Panc1 (cell line): ENCODE measurements around the gene LONRF2. TPM values are rescaled to one million over a fixed set of nuclear protein-coding genes. Genes with fewer than 3 reads are reported as not detected.

Experiments
- ATAC-seq: fragments of 200-7000 bp; cut with Tn5 transposase; 2 replicates; pipeline ENCODE4 v1.9.1; 2020; ENCODE audit warnings: mild to moderate bottlenecking, moderate library complexity
- BruUV-seq: library from RNA; stranded (reverse); fragments of 400-500 nt; replicated peaks from 2 replicates; lab custom pipeline; 2021; lab: Mats Ljungman, UMichigan
- CTCF ChIA-PET: fragments of 300-600 bp; sonication (Branson Sonifier 250); formaldehyde crosslinking; loops from one replicate; lab custom pipeline; 2022; ENCODE audit warnings: antibody characterized with exemption; lab: Charles Lee
- POLR2A ChIA-PET: fragments of 300-600 bp; sonication (Branson Sonifier 250); formaldehyde crosslinking; loops from one replicate; lab custom pipeline; 2022; ENCODE audit warnings: antibody characterized with exemption; lab: Charles Lee
- DNase-seq: peaks from one replicate; pipeline ENCODE4 v3.0.0-alpha.2; 2010; ENCODE audit warnings: low read depth, low spot score
- H3K27ac ChIP-seq: 2 replicates; pipeline ENCODE4 v1.5.1; 2011; ENCODE audit warnings: mild to moderate bottlenecking, low read length, inconsistent platforms
- H3K27me3 ChIP-seq: fragments of 200-500 bp; sonication (Bioruptor generic); 2 replicates; pipeline ENCODE4 v1.6.0; 2014; ENCODE audit warnings: low read length, inconsistent platforms; ENCODE audit not compliant: control insufficient read depth, insufficient read depth
- H3K36me3 ChIP-seq: fragments of 200-500 bp; sonication (Bioruptor generic); 2 replicates; pipeline ENCODE4 v1.5.1; 2014; ENCODE audit warnings: inconsistent platforms, mild to moderate bottlenecking, low read length, moderate library complexity; ENCODE audit not compliant: control insufficient read depth, insufficient read depth
- H3K4me1 ChIP-seq: 2 replicates; pipeline ENCODE4 v1.5.1; 2011; ENCODE audit warnings: inconsistent platforms, mild to moderate bottlenecking, low read length, moderate library complexity; ENCODE audit not compliant: control insufficient read depth, insufficient read depth
- H3K4me3 ChIP-seq, 2 experiments: 2 replicates each; pipeline ENCODE4 v1.5.1; 2011 to 2012; ENCODE audit warnings: low read depth in 2 of 2, low read length in 2 of 2, mild to moderate bottlenecking in 2 of 2, inconsistent platforms in 1 of 2, moderate library complexity in 1 of 2
- H3K9me3 ChIP-seq: fragments of 200-500 bp; sonication (Bioruptor generic); 2 replicates; pipeline ENCODE4 v1.5.1; 2014; ENCODE audit warnings: low read depth, mild to moderate bottlenecking, inconsistent platforms, low read length, moderate library complexity; ENCODE audit not compliant: control insufficient read depth, insufficient read depth
- CTCF ChIP-seq: fragments of 450-650 bp; IDR thresholded peaks from 2 replicates; pipeline ENCODE4 v1.5.1; 2017; ENCODE audit warnings: mild to moderate bottlenecking
- POLR2AphosphoS5 ChIP-seq: IDR thresholded peaks from 2 replicates; pipeline ENCODE4 v1.6.1; 2012; ENCODE audit warnings: mild to moderate bottlenecking, low read depth, low read length, moderate library complexity
- SIN3A ChIP-seq: IDR thresholded peaks from 2 replicates; pipeline ENCODE4 v1.6.1; 2012; ENCODE audit warnings: low read depth, mild to moderate bottlenecking, low read length, moderate library complexity, borderline replicate concordance; ENCODE audit not compliant: insufficient read depth
- TCF7L2 ChIP-seq: IDR thresholded peaks from 2 replicates; pipeline ENCODE4 v1.6.1; 2011; ENCODE audit warnings: mild to moderate bottlenecking, low read depth, low read length, inconsistent platforms
- in situ Hi-C: cut with HindIII; loops from 2 replicates; pipeline ENCODE4 v1.10.0; 2016; ENCODE audit warnings: low sequenced_read_pairs, low pct_unique_long_range_greater_than_20kb
- intact Hi-C: fragments of 100-400 bp; cut with micrococcal nuclease; formaldehyde crosslinking; loops from one replicate; pipeline ENCODE4 v1.10.0; 2022; ENCODE audit not compliant: unreplicated experiment
- total RNA-seq: library from RNA; stranded (reverse); gene quantifications from one replicate; pipeline ENCODE4 v1.2.1, GENCODE V29; 2021; ENCODE audit not compliant: unreplicated experiment
- TF ChIP-seq, protein P1 (sequence below), 2 experiments: IDR thresholded peaks; 2 replicates each; pipeline ENCODE4 v1.6.1; 2011 to 2012; ENCODE audit warnings: low read depth in 2 of 2, control low read depth in 1 of 2, low read length in 1 of 2, mild to moderate bottlenecking in 1 of 2, moderate library complexity in 1 of 2; ENCODE audit not compliant: insufficient read depth in 1 of 2

The LONRF2 gene
- total RNA-seq, 1 experiment from 2014 or later, result 12.9 TPM

DNA sequence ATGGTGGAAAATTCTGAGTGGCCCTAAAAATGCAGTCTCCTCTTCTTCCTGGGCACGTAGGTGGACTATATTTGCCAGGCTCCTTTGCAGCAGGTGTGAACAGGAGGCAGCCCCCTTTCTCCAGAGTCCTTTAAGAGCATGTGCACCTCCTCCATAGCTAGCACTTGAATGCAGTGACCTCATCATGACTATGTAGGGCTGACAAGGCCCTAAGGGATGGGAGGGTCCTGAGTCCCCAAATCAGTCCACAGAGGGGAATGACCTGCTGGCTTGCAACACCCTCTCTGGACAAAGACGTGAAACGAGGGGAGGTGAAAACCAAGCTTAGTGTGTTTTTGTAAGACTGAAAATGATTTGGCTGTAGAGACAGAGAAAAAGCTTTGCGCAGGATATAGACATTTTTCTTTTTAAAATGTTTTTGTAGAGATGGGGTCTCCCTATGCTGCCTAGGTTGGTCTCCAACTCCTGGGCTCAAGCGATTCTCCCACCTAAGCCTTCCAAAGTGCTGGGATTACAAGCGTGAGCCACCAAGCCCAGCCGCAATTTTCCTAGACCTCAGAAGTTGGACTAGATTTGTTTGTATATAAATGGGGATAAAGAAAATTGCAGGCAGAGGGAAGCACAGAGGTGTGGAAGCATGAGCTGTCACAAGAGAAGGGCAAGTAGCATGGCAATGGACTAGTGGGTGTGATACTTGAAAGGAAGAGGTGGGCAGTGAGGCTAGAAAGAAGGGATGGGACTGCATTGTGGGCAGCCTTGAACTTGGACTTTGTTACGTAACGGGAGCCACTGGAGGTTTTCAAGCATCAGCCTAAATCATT, 28.8 kb downstream of the LONRF2 start:
- CTCF ChIA-PET, result interaction anchor here (0.9 to 1.2 kb wide), 2 partner anchors 27 to 33 kb away, joined by 3 to 5 read pairs; no protein-coding TSS in a partner anchor
- BruUV-seq, result no TSS peak
- H3K9me3 ChIP-seq, result no peaks in the 10 kb centered on the region
- H3K27ac ChIP-seq, result peak overlapping the region; percentile 92
- DNase-seq (no peak), ATAC-seq (no peak)
- TF ChIP-seq CTCF (no peak), TCF7L2 (no peak), POLR2AphosphoS5 (no peak), SIN3A (no peak)
- TF ChIP-seq, protein P1, sequence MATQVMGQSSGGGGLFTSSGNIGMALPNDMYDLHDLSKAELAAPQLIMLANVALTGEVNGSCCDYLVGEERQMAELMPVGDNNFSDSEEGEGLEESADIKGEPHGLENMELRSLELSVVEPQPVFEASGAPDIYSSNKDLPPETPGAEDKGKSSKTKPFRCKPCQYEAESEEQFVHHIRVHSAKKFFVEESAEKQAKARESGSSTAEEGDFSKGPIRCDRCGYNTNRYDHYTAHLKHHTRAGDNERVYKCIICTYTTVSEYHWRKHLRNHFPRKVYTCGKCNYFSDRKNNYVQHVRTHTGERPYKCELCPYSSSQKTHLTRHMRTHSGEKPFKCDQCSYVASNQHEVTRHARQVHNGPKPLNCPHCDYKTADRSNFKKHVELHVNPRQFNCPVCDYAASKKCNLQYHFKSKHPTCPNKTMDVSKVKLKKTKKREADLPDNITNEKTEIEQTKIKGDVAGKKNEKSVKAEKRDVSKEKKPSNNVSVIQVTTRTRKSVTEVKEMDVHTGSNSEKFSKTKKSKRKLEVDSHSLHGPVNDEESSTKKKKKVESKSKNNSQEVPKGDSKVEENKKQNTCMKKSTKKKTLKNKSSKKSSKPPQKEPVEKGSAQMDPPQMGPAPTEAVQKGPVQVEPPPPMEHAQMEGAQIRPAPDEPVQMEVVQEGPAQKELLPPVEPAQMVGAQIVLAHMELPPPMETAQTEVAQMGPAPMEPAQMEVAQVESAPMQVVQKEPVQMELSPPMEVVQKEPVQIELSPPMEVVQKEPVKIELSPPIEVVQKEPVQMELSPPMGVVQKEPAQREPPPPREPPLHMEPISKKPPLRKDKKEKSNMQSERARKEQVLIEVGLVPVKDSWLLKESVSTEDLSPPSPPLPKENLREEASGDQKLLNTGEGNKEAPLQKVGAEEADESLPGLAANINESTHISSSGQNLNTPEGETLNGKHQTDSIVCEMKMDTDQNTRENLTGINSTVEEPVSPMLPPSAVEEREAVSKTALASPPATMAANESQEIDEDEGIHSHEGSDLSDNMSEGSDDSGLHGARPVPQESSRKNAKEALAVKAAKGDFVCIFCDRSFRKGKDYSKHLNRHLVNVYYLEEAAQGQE (IDR thresholded peaks at IDR 0.05; ENCODE audit: insufficient read depth in 1 of 2, low read depth in 2 of 2, low read length in 1 of 2), result no peak
- intact Hi-C loops (no loop called here), in situ Hi-C loops (no loop called here)
- H3K4me1 ChIP-seq, result peaks cover 43% of the 10 kb centered on the region
- H3K27me3 ChIP-seq, result no peaks in the 10 kb centered on the region
- H3K36me3 ChIP-seq, result peaks cover 2% of the 10 kb centered on the region; the same call in 1 of the 2 replicates
- H3K4me3 ChIP-seq, result no peak overlapping the region
- POLR2A ChIA-PET, result no interaction called here

GRCh38 chr2:100292022-100292580, 30.2 kb downstream of the LONRF2 start:
- peak; percentile 42 for DNase-seq
- Histone ChIP-seq H3K4me1 (peaks cover 43% of the 10 kb centered on the region), H3K27me3 (no peaks in the 10 kb centered on the region), H3K4me3 (peak overlapping the region in 1 of 2 experiments; percentile 4; a peak in 1 of 4 replicates), H3K9me3 (no peaks in the 10 kb centered on the region), H3K27ac (peak overlapping the region; percentile 92), H3K36me3 (no peaks in the 10 kb centered on the region)
- POLR2A ChIA-PET, result interaction anchor here (0.5 to 0.9 kb wide), 3 partner anchors 10 to 886 kb away, joined by 3 to 5 read pairs (median 4); no protein-coding TSS in a partner anchor
- CTCF ChIA-PET, result interaction anchor here (1.0 to 1.2 kb wide), 3 partner anchors 29 to 76 kb away, joined by 3 to 5 read pairs (median 3); no protein-coding TSS in a partner anchor
- TF ChIP-seq TCF7L2, result no peak; the same call in 1 of the 2 replicates
- TF ChIP-seq CTCF, result peak; percentile 24
- in situ Hi-C loops (no loop called here), intact Hi-C loops (no loop called here)
- no TSS peak for BruUV-seq
- ATAC-seq, result peak; percentile 85
